GM19238 (cell line): Measurements from ENCODE around the gene MTFR2.

Experiments
- DNase-seq: peaks from one replicate; pipeline ENCODE4 v3.0.0; 2011; ENCODE audit warnings: low spot score; ENCODE audit not compliant: insufficient read length

Gene MTFR2

DNA sequence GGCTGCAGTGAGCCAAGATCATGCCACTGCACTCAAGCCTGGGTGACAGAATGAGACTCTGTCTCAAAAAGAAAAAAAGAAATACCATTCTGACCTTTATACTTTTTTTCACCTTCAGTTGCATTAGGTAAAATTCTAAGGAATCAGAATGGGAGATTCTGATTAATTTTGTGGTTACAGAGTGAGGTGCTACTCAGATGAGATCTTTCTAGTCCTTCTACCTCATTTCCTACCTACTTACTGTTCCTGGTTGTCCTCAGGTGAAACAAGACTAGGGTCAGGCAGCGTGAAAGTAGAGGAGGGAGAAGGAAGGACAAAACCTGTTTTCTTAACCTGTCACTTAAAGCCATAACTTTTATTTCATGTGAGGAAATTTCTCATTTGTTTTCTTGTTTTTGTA, 63.7 kb downstream of the MTFR2 start:
- DNase-seq = no peak

DNA sequence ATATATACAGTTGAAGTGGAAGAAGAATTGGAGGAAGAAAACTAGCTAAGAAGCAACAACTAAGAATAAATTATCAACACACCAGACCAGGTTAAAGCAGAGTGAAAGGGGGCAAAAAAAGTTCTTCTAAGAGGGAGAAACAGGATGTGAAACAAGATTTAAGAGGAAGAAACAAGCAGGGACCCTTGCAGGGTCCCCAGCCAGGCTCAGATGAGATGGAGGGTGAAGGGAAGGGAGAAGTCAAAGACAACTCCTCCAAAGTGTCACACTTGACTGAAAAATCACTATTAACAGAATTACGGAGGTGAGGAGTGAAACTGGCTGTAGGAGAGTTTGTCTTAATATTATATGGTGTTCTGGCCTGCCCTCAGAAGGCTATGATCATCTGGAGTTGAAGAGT, 65.4 kb downstream of the MTFR2 start:
- DNase-seq = no peak

DNA sequence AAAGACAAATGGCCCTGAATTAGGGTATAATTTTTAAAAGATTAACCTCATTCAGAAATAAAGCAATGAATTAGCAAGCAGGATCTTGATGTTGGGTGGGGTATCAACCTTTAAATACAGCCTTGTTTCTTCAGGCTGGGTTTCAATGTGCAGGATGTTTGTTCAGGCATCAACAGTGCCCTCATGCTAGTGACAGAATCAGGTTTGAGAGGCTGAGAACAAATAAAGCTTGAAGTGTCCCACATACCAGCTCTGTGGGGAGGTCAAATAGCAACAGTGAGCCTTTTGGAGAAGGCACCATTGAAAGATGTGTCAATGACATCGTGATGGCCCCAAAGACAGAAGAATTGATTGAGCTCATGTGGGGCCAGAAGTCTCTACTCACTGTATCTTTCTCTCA, 68.2 kb downstream of the MTFR2 start:
- no peak for DNase-seq

- DNase-seq = no peak
These were observed 68.6 kb downstream of the MTFR2 start for GRCh38 chr6:136181512-136181833.
